NOMO-1 treated with DMSO at 0.1 percent for 48 hours (cell line): Measurements from ENCODE around the gene DPEP2NB.
"Not testable (repeated sequence)": the region's sequence is repeated elsewhere in the genome, so short reads cannot be mapped to it uniquely, and the experiment has no call there.

Source experiments
- DNase-seq: peaks from one replicate; lab custom pipeline; 2025; ENCODE audit not compliant: unreplicated experiment; lab: John Stamatoyannopoulos, UW

DPEP2NB gene

GRCh38 chr16:68019167-68019680 lies 3.5 kb upstream of the DPEP2NB start:
- no peak for DNase-seq

GRCh38 chr16:68013440-68013839 lies 2.3 kb downstream of the DPEP2NB start:
- DNase-seq, result peak; percentile 77

- DNase-seq, result not testable (repeated sequence)
Measured at GRCh38 chr16:68009872-68010271, 5.8 kb downstream of the DPEP2NB start.

DNA sequence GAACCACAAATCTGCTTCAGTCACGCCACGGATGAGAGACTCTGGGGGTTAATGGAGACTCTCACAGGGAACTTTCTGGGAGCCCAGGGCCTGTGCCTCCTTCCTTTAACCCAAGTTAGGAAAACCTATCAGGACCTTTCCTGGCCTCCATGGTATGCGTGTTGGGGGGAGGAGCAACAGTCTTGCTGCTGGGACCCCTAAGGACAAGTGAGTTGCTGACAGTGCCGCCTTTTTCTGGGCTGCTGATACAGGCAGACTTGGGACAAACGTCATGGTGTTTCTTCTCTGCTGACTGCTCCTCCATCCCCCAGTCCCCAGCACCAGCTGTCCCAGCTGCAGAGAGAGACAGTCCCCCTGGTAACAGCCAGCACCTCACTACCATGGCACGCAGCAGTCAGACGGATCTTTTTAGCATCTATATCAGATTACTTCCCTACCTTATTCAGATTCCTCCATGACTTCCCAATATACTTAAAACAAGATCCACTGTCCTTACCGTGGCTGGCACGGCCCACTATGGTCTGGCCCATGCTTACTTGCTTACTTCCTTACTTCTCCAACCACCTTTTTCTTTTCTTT lies 6.5 kb downstream of the DPEP2NB start:
- DNase-seq, result no peak

DNA sequence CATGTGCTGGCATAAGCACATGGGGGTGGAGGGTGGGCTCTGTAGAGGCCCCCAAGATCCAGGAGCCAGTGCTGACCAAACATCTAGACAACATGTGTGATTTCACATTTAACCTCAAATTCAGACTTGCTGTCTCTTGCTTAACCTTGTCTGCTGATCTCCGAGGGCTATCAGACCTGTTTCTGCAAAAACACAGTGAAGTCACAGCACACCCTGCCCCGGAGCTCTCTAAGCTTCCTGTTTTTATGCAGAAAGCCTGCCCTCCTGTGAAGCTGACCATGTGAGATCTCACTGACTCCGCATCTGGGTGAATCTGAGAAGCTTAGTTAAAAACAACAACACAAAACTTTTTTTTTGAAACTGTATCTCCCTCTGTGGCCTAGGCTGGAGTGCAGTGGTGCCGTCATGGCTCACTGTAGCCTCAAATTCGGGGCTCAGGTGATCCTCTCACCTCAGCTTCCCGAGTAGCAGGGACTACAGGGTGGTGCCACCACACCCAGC lies 9.9 kb downstream of the DPEP2NB start:
- DNase-seq, result peak; percentile 95

- DNase-seq, result no peak
Measured at GRCh38 chr16:68005211-68005610, 10.5 kb downstream of the DPEP2NB start.

- DNase-seq, result no peak
Measured at GRCh38 chr16:68003031-68003430, 12.7 kb downstream of the DPEP2NB start.

- DNase-seq, result peak; percentile 17
Measured at GRCh38 chr16:68000450-68000849, 15.3 kb downstream of the DPEP2NB start.

GRCh38 chr16:67999985-68000384 lies 15.7 kb downstream of the DPEP2NB start:
- peak; percentile 55 for DNase-seq

DNA sequence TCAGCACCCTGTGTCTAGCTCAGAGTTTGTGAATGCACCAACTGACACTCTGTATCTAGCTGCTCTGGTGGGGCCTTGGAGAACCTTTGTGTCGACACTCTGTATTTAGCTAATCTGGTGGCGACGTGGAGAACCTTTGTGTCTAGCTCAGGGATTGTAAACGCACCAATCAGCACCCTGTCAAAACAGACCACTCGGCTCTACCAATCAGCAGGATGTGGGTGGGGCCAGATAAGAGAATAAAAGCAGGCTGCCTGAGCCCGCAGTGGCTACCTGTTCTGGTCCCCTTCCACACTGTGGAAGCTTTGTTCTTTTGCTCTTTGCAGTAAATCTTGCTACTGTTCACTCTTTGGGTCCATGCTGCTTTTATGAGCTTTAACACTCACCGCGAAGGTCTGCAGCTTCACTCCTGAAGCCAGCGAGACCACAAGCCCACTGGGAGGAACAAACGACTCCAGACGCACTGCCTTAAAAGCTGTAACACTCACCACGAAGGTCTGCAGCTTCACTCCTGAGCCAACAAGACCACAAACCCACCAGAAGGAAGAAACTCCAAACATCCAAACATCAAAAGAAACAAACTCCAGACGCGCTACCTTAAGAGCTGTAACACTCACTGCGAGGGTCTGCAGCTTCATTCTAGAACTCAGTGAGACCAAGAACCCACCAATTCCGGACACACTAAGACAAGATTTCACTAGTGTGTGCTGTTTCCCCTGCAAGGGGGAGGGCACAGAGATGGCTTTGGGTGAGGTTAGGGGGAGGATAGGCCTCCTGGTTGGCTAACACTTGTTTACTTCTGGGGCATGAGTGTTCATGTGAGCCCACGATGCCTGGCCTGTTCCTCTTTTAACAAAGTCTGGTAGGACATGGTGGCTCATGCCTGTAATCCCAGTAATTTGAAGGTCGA lies 16.7 kb downstream of the DPEP2NB start, which contains the start of gene DPEP2:
TSS of gene DPEP2 (minus strand) at position 706 of the 910 bp plus-strand sequence. CDS start 6,272 bp downstream, outside the sequence.
- peak; percentile 89 for DNase-seq

DNA sequence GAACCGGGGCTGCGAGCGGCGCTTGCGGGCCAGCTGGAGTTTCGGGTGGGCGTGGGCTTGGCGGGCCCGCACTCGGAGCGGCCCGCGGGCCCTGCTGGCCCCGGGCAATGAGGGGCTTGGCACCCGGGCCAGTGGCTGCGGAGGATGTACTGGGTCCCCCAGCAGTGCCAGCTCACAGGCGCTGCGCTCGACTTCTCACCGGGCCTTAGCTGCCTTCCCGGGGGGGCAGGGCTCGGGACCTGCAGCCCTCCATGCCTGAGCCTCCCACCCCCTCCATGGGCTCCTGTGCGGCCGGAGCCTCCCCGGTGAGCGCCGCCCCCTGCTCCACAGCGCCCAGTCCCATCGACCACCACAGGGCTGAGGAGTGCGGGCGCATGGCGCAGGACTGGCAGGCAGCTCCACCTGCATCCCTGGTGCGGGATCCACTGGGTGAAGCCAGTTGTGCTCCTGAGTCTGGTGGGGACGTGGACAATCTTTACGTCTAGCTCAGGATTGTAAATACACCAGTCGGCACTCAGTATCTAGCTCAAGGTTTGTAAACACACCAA lies 17.4 kb downstream of the DPEP2NB start:
- not testable (repeated sequence) for DNase-seq

DNA sequence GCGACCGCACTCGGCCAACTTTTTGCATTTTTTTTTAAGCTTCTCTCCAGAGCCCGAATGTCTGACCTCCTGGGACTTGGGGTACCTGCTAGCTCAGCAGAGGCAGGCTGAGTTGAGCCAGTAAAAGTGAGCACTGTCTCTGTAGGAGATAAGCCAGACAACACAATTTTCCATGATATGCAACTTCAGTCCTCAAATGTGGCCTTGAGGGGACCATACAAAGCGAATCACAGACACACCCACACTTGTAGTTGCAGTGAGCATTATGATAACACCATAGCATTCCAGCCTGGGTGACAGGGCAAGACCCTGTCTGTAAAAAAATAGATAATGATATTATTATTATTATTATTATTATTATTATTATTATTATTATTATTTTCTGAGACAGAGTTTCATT lies 19.0 kb downstream of the DPEP2NB start:
- no peak for DNase-seq

DNA sequence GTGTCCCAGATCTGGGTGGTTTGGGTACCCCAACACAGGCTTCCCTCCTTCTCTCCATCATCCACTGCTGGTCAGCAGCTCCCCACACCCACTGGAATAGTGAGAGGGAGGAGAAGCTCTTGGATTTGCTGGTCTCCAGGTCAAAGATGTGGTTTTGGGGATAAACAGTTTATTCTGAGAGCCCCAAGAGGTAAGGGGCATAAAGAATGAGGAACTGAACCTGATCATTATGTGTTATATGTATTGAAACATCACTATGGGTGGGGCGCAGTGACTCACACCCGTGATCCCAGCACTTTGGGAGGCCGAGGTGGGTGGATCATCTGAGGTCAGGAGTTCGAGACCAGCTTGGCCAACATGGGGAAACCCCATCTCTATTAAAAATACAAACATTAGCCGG lies 20.3 kb downstream of the DPEP2NB start:
- peak; percentile 86 for DNase-seq

GRCh38 chr16:67994040-67994408 lies 21.7 kb downstream of the DPEP2NB start:
- DNase-seq, result not testable (repeated sequence)

- DNase-seq, result peak; percentile 85
Measured at GRCh38 chr16:67993207-67994039, 22.3 kb downstream of the DPEP2NB start.

DNA sequence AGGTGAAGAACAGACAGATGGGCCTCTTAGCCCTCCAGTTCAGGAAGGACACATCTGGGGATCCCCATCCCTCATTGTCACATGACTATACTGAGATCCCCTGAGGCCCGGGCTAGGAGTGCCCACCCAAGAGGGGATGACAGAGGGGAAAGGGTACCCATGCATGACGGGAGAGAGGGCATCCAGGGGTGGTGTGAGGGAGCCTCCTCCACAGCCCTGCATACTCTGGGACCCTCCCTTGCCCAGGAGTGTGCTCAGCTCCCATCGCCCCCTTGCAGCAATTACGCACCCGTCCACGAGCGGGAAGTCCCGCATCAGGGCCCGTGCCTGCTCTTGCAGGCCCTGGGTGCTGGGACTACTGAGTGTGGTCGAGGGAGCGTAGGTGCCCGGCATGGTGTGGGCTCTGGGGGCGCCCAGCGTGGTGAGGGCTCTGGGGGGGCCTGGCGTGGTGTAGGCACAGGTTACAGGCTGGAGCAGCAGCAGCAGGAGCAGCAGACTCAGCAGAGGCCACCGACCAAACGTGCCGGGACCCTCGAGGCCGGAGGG lies 23.0 kb downstream of the DPEP2NB start:
- DNase-seq, result no peak

DNA sequence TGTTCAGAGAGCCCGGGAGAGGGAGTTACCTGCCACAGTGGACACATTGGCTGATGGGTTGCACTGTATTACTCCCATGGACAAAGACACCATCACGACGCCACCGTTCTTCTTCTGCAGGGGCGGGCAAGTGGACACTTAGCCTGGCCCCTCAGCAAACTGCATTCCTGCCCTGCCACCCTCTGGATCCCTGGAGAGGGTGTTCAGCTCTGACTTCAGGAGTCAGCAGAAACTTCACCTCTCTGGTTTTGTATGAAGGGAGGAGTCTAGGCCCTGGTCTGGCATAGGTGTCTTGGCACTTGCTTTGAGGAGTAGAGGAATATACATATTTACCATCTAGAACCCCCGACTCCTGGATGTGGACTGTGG lies 25.7 kb downstream of the DPEP2NB start:
- no peak for DNase-seq

DNA sequence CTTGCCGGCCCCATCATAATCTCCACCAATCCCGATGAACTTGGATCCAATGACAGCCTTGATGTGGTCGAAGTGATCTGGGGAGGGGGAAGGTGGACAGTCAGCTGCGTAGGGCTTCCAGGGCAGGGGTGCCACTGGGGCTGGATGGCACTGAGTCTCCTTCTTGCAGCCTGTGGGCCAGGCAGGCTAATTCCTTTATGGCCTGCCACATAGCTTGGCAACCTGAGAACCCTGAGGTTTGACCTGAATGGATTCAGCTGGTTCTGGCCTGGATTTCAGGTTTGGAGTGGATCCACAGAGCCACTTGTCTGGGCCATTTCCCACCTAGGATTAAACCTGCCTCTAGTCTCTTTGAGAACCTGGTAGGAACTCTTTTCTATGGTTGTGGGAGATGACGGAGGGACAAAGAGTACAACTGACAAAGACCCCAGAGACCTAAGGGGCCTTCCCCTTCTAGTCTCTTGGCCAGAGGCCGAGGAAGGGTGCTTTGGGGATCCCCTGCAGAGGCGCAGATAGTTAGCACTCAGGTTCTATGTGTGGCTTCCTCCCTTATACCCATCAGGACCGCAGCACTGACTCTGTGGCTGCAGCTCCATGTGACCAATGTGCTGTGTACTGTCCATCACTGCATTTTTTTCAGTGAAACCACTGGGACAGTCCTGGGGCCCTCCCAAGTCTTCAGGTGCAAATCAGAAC lies 26.2 kb downstream of the DPEP2NB start:
- no peak for DNase-seq

DNA sequence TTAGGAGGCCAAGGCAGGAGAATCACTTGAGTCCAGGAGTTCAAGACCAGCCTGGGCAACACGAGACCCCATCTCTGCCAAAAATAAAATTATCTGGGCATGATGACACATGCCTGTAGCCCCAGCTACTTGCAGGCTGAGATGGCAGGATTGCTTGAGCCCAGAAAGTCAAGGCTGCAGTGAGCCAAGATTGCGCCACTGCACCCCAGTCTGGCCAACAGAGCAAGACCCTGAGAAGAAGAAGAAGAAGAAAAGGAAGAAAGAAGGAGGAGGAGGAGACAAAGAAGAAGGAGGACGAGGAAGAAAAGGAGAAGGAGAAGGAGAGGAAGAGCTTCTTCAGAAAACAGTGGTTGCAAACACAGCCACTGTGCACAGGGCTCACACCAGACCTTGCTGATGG lies 27.0 kb downstream of the DPEP2NB start:
- DNase-seq, result no peak
